ENCODE results near the gene FAF2.
"Not testable (repeated sequence)": the region's sequence is repeated elsewhere in the genome, so short reads cannot be mapped to it uniquely, and the experiment has no call there.

Gene FAF2, protein sequence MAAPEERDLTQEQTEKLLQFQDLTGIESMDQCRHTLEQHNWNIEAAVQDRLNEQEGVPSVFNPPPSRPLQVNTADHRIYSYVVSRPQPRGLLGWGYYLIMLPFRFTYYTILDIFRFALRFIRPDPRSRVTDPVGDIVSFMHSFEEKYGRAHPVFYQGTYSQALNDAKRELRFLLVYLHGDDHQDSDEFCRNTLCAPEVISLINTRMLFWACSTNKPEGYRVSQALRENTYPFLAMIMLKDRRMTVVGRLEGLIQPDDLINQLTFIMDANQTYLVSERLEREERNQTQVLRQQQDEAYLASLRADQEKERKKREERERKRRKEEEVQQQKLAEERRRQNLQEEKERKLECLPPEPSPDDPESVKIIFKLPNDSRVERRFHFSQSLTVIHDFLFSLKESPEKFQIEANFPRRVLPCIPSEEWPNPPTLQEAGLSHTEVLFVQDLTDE

DNA sequence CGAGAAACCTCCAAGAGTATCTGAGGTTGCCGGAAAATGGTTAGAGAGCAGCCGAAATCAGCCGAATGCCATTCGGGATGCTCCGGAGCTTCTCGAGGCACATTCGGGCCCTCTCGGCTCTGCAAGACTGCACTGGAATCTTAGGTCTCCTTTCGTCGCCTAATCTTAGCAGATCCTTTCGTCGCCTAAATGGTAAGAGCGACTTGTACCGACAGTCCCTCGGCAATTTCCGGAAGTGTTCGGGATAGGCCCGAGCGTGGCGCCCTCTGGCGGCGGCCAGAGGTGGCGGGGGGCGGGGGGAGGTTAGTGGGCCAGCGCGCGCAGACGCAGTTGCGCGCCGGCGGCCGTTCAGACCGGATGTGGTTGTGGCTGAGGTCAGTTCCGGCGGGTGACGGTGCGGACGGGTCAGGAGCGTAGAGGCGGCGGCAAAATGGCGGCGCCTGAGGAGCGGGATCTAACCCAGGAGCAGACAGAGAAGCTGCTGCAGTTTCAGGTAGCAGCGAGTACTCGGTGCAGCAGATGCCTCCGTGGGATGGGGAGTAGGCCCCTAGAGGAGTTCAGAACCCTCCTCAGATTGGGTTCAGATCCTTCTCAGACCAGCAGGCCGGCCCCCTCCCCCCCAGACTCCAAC lies at the start of gene FAF2:
Gene FAF2, plus strand, starts transcription at position 408 of the 631 bp plus-strand sequence. Its CDS starts 23 bp downstream, at position 431.
- DNase-seq (ENCODE audit: low read depth in 2 of 2), result peak; percentile 96 to 99

DNA sequence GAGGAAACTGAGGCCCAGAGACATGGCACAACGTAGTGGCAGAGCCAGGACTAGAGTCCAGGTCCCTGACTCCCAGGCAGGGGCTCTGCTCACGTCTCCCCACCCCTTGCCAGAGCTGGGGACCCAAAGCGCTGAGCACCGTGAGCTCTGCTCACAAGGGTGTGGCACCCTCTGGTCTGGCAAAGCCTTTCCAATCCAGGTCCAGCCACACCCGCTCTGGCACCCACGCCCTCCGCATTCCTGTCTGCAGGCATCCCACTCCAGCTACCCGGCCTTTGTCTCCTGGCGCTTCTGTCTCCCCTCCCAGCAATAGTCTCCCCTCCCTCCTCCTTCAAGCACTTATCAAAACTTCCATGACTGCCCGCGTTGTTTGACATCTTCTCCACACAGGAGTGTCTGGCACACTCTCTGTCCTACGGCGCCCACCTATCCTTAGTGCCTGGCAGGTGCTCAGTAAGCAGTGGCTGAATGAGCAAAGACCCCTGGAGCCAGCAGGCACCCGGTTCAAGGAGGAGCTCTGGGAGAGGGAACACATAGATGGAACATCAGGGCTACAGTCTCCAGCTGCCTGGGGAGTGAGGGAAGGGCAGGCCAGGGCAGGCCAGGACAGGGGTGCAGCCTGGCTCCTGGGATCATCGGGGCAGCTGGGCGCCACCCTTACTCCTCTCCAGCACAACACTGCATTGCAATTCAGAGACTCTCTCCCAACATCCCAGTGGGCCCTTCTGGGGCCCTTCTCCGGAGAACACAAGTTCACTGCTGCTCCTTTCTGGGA lies 47.6 kb upstream of the FAF2 start:
- DNase-seq (ENCODE audit: low read depth in 2 of 2), result no peak

DNA sequence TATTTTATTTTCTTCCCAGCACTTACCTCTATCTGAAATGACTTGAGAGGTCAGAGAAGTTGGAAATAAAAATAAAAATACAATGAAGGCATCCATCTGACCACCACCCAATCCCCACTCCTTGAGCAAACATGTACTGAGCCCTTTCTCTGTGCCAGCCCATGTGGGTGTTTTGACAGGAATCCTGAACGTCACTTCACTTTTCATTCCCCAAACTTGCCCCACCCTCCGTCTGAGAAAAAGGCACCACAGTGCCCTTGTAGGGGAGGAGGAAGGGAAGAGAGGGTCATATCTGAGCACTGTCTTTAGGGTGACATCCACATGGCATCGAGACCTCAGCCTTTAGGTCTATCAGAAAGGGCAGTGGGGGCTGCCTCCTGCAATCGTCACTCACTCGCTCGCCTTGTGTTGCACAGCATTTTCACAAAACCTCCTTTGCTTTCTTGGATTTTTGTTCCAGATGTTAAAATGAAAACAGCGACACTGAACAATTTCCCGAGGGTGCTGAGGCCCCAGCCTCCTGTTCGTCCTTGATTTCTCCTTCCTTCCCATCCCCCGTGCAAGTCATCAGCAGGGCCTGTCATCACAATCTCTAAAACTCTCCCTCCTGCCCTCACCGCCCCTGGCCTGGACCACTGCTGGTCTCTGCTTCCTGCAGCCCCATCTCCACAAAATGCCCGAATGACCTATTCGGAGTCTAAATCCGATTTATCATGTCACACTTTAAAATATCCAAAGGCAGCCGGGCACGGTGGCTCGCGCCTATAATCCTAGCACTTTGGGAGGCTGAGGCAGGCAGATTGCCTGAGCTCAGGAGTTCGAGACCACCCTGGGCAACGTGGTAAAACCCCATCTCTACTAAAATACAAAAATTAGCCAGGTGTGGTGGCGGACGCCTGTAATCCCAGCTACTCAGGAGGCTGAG lies 46.6 kb upstream of the FAF2 start:
- DNase-seq (ENCODE audit: low read depth in 2 of 2), result no peak

DNA sequence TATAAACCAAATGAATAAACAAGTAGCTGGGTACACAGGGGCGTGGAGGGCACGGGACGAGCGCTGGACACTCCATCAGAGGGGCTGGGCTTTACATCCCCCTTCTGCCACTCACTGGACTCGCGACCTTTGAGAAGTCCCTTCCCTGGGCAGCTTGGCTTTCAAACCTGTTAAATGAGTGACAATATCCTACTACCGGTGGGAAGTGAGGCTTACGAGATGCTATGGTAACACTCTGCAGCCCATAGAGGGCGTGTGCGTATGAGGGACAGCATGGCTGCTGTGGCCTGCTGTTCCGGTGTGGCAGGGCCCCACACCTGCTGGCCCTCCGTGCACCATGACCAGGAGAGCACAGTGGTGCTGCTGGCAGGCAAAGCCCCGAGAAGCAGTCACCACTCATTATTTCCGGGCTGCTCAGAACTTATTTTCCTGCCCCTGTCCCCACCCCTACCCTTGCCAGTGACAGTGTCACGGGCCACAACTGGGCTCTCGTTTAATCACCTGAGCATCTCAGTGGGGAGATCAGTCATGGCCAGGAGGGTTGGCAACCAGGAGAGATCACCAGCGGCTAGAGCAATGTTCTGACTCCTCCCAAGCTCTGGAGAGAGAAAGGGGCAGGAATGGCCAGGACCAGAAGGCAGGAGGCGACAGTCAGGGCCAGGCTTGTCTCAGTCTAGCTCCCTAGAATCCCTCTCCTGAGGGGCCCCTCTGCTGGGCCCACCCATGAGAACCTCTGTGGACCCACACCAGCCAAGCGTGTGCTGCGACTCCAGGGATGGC lies 42.3 kb upstream of the FAF2 start:
- no peak for DNase-seq (ENCODE audit: low read depth in 2 of 2)

DNA sequence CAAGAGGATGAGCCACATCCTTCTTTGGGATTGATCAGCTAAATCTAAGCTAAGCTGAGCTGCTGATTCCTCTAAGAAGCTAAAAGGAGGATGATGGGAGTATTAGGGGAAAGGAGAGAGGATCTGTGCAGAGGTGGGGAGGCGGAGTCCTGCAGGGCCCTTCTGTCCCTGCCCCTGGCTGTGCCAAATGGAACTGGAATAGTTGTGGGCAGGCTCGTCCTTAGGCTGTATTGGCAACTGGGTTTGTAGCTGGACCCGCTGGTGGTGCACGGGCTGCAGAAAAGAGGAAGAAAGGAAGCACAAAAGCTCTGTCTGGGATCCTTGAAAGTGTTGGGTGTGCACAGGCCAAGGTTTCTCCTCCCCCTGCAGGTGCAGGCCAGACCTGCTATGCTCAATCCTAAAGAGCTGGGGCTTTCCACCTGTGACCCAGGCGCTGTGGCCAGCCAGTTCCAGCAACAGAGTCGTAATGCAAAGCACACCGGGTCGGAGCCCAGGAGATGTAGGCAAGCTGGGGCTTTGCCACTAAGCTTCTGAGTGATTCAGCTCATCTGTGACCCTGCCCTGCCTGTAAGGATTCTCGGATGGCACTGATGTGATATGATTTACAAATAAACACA lies 41.6 kb upstream of the FAF2 start:
- no peak for DNase-seq (ENCODE audit: low read depth in 2 of 2)

DNA sequence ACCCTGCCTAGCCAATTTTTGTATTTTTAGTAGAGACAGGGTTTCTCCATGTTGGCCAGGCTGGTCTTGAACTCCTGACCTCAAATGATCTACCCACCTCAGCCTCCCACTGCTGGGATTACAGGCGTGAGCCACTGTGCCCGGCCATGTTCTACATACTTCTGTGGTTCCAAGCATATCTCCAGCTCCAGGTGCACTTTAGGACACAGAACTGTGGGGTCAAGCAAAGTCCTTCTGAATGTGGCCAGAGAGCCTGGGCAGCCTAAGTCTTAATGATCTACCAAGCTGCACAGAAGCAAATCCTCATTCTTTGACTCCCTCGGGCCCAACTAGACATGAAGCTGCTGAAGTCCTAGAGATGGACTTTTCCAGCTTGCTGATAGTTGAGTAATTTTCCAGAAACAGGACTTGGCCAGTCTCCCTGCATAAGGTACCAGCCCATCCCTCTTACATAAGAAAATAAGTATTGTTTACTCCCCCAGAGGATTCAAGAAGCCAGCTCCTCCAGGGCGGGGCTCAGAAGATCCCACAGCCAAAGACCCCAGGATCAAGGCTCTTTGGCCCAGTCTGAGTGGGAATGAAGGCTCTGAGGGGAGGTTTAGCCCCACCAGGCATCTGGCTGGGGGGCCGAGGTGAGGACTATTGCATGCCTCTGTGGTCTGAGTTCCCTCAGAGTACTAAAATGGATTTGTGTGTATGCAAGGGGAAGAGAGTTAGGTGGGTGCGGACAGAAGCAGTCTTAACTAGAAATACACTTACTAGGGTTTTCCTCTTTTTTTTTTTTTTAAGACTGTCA lies 40.5 kb upstream of the FAF2 start:
- no peak for DNase-seq (ENCODE audit: low read depth in 2 of 2)

DNA sequence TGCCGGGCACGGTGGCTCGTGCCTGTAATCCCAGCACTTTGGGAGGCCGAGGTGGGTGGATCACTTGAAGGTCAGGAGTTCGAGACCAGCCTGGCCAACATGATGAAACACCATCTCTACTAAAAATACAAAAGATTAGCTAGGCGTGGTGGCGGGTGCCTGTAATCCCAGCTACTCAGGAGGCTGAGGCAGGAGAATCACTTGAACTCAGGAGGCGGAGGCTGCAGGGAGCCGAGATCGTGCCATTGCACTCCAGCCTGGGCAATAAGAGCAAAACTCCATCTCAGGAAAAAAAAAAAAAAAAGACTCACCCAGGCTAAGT lies 40.0 kb upstream of the FAF2 start:
- DNase-seq (ENCODE audit: low read depth in 2 of 2), result not testable (repeated sequence)

DNA sequence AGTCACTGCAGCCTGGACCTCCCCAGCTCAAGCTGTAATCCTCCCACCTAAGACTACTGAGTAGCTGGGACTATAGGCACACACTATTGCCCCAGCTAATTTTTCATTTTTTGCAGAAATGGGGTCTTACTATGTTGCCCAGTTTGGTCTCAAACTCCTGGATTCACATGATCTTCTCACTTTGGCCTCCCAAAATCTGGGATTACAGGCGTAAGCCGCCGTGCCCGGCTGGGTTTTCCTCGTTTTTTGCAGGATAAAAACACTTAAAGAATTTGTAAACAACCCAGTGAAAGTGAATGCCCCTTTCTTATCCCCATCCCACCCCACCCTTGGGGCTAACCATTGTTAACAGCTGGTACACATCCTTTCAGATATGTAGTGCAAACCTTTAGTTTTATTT lies 39.6 kb upstream of the FAF2 start:
- no peak for DNase-seq (ENCODE audit: low read depth in 2 of 2)

DNA sequence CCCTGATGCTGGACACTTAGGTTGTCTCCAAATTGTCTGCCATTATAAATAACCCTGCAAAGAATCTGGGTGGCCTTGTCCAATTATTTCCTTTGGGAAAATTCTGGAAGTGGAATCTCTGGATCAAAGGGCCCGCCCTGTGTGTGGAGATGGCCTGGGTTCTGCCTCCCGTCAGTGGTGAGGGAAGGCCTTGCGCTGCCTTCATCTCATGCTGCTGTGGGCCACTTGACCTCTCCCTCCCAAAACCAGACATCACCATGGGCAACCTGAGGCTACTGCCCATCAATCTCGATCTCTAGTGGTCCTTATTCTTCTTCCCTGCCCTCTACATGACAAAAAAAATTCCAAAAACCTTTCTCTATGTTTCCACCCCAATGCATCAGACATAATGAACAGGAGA lies 38.4 kb upstream of the FAF2 start:
- DNase-seq (ENCODE audit: low read depth in 2 of 2), result no peak

DNA sequence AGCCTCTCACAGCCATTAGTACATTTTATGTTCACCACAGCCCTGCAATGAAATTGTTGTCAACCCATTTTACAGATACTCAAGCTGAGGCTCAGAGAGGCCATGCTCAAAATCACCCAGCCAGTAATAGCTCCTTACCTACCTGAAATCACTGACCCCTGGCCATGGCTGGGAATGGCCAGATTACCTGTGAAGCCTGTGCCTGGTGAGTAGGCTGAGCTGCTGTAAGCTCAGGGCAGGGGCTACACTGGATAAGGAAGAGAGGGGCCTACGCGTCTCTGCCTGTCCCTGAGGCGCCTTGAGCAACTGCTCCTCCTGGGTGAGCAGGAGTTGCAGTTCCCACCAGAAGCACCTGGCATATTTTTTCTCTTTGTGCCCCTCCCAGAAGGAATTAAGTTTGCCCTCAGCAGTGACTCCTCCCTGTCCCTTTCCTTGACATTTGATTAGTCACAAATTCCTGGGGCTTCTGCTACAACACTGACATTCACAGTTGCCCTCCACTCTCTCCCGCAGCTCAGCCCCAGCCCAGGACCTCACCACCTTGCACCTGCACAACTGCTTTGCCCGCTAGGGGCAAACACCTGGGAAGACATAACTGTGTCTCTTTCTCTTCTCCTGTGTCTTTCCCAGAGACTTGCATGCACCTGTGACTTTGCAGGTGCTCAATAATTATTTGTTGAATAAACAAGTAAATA lies 37.6 kb upstream of the FAF2 start:
- DNase-seq (ENCODE audit: low read depth in 2 of 2), result no peak

DNA sequence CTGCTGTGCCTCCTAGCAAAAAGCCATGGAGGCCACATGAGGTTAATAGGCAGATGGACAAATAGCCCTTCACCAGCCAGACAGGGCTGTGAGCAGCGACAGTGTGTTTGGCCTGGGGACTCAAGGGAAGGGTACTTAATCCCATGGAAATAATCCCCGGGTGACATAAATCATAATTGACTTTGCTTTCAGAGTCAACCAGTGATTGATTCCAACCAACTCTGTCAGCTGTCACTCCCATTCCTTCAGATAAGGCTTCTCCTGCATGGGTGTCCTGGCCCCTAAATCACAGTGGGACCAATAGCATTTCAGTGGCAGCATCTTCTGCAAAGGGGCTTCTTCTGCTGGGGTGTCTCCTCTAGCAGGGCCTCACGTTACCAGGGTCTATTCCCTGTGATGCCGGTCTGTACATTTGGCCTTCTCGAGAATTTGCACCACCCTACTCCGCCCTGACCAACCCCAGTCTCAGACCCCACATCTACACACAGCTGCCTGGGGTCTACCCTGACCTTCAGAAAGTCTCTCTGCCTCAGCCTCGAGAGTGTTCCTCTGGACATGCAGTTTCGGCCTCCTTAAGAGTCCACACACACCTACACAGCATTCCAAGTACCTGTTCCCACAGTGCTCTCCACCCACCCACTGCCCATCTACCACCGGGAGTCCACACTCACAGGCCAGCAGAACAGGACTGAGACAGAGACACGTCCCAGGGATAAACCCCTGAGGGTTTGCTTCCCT lies 35.5 kb upstream of the FAF2 start:
- no peak for DNase-seq (ENCODE audit: low read depth in 2 of 2)

DNA sequence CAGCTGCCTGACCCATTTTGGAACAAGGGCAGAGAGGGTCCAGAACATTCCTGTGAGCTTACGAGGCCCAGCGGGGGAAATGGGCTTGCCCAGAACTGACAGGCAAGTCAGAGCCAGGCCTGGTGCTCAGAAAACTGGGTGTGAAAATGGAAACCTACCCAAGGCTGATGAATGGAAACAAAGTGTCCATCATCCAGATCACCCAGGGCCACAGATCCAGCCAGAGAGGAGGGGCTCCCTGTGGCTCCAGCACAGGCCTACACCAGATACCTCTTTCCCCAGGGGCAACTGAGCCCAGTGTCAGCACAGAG lies 35.0 kb upstream of the FAF2 start:
- DNase-seq (ENCODE audit: low read depth in 2 of 2), result no peak

DNA sequence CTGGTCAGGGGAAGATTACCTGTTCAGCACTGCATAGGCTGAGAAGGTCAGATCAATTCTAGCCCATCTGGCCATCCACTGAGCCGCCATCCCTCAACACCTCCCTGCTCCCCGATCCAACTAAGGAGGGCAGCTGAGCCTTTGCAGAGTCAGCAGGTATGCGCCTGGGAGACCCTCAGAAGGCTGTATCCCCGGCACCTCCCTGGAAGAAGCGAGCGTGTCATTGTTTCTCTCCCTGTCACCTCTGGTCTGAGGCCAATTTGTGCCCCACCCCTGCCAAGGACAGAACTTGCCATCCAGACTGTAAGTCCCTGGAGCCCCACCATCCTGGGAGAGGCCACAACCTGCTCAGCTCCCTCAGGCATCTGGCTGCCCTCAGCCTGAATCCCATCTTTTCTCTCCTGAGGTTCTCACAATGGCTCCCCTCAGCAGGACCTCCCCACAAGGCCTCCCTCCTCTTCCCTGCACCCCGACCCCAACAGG lies 34.4 kb upstream of the FAF2 start:
- no peak for DNase-seq (ENCODE audit: low read depth in 2 of 2)

DNA sequence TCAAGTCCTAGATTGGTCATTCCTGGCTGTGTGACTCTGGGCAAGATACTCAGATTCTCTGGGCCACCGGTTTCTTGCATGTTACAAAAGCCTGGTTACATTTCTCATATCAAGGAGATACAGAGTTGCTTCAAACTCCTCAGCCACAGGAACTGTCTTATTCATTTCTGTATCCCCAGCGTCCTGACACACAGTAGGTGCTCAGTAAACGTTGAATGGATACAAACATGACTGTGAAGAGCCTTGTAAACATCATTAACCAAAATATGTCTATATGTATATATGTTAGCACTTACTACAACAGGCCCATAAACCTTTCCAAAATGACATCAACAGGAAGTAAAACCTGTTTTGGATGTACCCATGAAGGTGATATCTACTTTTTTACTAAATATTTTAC lies 33.5 kb upstream of the FAF2 start:
- no peak for DNase-seq (ENCODE audit: low read depth in 2 of 2)

DNA sequence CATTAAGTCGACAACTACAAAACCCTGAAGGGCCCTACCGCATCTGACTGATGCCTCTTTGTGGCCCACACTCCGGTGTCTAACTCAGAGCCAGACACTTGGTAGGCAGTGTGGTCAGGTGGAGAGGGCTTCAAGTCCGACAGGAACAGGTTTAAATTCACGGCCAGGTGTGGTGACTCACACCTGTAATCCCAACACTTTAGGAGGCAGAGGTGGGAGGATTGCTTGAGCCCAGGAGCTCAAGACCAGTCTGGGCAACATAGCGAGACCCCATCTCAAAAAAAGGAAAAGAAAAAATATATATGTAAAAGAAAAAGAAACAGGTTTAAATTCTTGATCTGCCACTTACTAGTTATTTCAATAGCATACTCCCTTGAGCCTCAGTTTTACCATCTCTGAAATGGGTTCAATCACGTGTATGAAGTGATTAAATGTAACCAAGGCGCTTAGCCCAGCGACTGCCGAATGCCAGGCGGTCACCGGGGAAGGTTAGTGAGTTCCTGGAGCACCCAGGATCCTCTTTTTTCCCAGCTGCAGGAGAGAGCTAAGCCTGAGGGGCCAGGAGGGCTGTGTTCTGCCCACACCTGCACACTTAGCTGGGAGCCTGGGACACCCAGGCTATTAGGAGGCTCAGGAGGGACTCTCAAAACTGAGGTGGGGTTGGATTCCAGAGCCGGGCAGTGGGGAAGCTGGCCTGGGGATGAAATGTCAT lies 32.8 kb upstream of the FAF2 start:
- DNase-seq (ENCODE audit: low read depth in 2 of 2), result no peak

DNA sequence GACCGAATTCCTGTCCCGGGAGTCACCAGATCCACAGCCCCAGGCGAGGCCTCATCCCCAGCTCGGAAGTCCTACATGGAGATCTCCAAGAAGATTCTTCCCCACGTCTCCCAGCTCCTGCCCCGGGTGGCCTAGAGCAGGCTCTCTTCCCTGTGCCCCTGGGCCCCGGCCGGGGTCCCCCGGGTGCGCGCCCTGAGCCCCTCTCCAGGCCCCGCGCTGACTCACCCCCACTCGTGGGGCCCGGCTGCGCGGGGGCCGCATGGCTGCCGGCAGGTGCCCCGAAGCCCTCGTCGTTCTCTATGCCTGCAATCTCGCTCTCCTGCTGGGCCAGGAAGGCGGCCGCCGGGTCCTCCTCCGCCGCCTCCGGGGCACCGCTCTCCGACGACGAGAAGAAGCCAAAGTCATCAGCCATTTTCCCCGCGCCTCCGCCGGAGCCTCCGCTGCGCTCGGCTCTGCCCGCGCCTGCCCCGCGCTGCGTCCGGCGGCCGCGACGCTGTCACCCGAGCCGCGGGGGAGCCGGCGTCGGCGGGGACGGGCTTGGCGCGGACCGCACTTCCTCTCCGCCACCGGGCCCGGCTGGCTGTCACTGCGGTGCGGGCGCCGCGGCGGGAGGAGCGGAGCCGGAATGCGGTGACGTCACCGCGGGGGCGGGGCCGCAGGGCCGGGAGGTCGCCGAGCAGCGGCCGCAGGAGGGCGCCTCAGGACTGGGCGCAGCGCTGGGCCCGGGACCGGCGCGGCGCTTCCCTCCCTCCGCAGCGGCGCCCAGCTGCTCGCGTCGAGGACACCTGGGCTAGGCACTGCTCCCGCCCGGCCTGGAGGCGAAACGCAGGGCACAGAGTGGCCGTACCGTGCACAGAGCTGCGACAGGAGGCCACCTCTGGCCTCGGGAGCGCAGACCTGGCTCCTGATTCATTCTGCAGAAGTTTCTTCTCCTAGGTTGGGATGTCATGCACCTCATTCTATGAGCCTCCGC lies 31.9 kb upstream of the FAF2 start, which contains the start of gene CLTB:
Gene CLTB, minus strand, starts transcription at position 588 of the 973 bp plus-strand sequence. Its CDS starts 176 bp downstream, at position 412.
- DNase-seq (ENCODE audit: low read depth in 2 of 2), result peak; percentile 77 to 85
